Neural cell (in vitro differentiated cells): ENCODE data around the gene ARHGAP20.

Experiments
- EP300 ChIP-seq: fragments of 450-650 bp; conservative IDR thresholded peaks from 2 replicates; pipeline ENCODE4 v1.6.1; 2014; ENCODE audit warnings: antibody characterized with exemption, mild to moderate bottlenecking, moderate library complexity; ENCODE audit not compliant: poor library complexity, severe bottlenecking
- EZH2 ChIP-seq: fragments of 200-600, 300-800 bp; shearing (Covaris generic), sonication (generic); IDR thresholded peaks from 2 replicates; pipeline ENCODE4 v1.6.1; 2014; ENCODE audit warnings: antibody characterized with exemption, low read length, borderline replicate concordance, mild to moderate bottlenecking; ENCODE audit not compliant: insufficient read depth, poor library complexity, severe bottlenecking
- MXI1 ChIP-seq: fragments of 450-650 bp; conservative IDR thresholded peaks from 2 replicates; pipeline ENCODE4 v1.6.1; 2014; ENCODE audit warnings: antibody characterized with exemption, mild to moderate bottlenecking; ENCODE audit not compliant: poor library complexity, severe bottlenecking
- POLR2AphosphoS5 ChIP-seq: IDR thresholded peaks from 2 replicates; pipeline ENCODE4 v1.6.1; 2012
- RAD21 ChIP-seq: fragments of 450-650 bp; conservative IDR thresholded peaks from 2 replicates; pipeline ENCODE4 v1.6.1; 2014; ENCODE audit warnings: antibody characterized with exemption, mild to moderate bottlenecking, moderate library complexity
- SMC3 ChIP-seq: fragments of 450-650 bp; conservative IDR thresholded peaks from 2 replicates; pipeline ENCODE4 v1.6.1; 2014; ENCODE audit warnings: antibody characterized with exemption, mild to moderate bottlenecking, moderate library complexity; ENCODE audit not compliant: poor library complexity
- TF ChIP-seq, protein P1 (sequence below): fragments of 450-650 bp; IDR thresholded peaks from 2 replicates; pipeline ENCODE4 v1.5.1; 2014; ENCODE audit warnings: antibody characterized with exemption, mild to moderate bottlenecking, moderate library complexity; ENCODE audit not compliant: poor library complexity, severe bottlenecking
- TF ChIP-seq, protein P2 (sequence below): IDR thresholded peaks from 2 replicates; pipeline ENCODE4 v1.6.1; 2012; ENCODE audit warnings: borderline replicate concordance

DNA sequence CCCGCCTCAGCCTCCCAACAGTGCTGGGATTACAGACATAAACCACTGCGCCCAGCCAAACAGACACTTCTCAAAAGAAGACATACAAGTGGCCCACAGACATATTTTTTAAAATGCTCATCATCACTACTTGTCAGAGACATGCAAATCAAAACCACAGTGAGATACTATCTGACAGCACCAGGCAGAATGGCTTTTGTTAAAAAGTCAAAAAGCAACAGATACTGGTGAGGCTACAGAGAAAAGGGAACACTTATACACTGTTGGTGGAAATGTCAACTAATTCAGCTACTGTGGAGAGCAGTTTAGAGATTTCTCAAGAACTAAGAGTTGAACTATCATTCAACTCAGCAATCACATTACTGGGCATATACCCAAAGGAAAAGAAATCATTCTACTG is 67.0 kb downstream of the ARHGAP20 start:
- TF ChIP-seq, protein P1, sequence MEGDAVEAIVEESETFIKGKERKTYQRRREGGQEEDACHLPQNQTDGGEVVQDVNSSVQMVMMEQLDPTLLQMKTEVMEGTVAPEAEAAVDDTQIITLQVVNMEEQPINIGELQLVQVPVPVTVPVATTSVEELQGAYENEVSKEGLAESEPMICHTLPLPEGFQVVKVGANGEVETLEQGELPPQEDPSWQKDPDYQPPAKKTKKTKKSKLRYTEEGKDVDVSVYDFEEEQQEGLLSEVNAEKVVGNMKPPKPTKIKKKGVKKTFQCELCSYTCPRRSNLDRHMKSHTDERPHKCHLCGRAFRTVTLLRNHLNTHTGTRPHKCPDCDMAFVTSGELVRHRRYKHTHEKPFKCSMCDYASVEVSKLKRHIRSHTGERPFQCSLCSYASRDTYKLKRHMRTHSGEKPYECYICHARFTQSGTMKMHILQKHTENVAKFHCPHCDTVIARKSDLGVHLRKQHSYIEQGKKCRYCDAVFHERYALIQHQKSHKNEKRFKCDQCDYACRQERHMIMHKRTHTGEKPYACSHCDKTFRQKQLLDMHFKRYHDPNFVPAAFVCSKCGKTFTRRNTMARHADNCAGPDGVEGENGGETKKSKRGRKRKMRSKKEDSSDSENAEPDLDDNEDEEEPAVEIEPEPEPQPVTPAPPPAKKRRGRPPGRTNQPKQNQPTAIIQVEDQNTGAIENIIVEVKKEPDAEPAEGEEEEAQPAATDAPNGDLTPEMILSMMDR = no peak
- TF ChIP-seq POLR2AphosphoS5 (no peak), EZH2 (no peak), MXI1 (no peak), EP300 (no peak), RAD21 (no peak), SMC3 (no peak)
- TF ChIP-seq, protein P2, sequence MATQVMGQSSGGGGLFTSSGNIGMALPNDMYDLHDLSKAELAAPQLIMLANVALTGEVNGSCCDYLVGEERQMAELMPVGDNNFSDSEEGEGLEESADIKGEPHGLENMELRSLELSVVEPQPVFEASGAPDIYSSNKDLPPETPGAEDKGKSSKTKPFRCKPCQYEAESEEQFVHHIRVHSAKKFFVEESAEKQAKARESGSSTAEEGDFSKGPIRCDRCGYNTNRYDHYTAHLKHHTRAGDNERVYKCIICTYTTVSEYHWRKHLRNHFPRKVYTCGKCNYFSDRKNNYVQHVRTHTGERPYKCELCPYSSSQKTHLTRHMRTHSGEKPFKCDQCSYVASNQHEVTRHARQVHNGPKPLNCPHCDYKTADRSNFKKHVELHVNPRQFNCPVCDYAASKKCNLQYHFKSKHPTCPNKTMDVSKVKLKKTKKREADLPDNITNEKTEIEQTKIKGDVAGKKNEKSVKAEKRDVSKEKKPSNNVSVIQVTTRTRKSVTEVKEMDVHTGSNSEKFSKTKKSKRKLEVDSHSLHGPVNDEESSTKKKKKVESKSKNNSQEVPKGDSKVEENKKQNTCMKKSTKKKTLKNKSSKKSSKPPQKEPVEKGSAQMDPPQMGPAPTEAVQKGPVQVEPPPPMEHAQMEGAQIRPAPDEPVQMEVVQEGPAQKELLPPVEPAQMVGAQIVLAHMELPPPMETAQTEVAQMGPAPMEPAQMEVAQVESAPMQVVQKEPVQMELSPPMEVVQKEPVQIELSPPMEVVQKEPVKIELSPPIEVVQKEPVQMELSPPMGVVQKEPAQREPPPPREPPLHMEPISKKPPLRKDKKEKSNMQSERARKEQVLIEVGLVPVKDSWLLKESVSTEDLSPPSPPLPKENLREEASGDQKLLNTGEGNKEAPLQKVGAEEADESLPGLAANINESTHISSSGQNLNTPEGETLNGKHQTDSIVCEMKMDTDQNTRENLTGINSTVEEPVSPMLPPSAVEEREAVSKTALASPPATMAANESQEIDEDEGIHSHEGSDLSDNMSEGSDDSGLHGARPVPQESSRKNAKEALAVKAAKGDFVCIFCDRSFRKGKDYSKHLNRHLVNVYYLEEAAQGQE = no peak
